Activated naive CD4-positive, alpha-beta T cell (primary cell): ENCODE results near the gene CATSPERB.
A peak's percentile ranks its signal among the peaks of the same experiment; 100 is the strongest.
"Not testable (repeated sequence)": the region's sequence is repeated elsewhere in the genome, so short reads cannot be mapped to it uniquely, and the experiment has no call there.

Source experiments
- DNase-seq, 4 experiments: peaks; one replicate each; lab custom pipeline; 2025; lab: John Stamatoyannopoulos, UW

The CATSPERB gene

DNA sequence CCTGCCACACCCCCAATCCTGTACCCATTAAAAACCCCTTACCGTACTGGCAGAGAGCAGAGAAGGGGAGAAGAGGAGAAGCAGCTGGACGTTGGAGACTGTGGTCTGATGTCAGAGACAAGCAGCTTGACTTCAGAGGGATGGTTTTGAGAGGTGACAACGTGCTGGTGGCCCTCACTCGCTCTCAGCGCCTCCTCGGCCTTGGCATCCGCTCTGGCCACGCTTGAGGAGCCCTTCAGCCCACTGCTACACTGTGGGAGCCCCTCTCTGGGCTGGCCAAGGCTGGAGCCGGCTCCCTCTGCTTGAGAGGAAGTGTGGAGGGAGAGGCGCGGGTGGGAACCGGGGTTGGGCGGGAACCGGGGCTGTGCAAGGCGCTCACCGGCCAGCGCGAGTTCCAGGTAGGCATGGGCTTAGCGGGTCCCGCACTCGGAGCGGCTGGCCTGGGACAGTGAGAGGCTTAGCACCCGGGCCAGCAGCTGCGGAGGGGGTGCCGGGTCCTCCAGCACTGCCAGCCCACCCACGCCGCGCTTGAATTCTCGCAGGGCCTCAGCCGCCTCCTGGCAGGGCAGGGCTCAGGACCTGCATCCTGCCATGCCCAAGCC is 154.2 kb downstream of the CATSPERB start:
- no peak for DNase-seq

DNA sequence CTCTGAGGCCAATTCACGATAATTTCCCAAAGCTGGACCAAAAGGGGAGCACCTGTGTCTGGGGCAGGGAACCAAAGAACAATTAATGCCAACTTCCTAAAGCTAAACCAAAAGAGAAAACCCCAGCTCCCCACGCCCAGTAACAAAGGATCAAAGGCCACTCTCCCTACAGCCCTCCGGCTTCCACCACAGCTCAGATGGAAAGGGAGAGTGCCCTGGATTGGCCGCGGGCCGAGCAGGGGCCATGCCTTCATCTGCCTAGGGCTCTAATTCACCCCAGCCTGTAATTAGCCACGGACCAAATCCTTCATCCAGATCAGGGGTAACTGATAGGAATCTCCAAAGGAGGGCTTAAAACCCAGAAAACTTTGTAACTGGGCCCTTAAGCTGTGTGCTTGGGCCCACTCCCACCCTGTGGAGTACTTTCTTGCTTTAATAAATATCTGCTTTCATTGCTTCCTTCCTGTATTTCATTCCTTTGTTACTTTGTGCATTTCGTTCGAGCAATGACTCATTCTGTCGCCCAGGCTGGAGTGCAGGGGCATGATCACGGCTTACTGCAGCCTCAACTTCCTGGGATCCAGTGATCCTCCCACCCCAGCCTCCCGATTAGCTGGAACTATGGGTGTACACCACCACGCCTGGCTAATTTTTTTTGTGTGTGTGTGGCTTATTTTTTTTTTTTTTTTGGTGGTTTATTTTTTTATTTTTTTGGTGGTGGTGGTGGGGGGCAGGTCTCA is 156.2 kb downstream of the CATSPERB start:
- DNase-seq, result no peak

DNA sequence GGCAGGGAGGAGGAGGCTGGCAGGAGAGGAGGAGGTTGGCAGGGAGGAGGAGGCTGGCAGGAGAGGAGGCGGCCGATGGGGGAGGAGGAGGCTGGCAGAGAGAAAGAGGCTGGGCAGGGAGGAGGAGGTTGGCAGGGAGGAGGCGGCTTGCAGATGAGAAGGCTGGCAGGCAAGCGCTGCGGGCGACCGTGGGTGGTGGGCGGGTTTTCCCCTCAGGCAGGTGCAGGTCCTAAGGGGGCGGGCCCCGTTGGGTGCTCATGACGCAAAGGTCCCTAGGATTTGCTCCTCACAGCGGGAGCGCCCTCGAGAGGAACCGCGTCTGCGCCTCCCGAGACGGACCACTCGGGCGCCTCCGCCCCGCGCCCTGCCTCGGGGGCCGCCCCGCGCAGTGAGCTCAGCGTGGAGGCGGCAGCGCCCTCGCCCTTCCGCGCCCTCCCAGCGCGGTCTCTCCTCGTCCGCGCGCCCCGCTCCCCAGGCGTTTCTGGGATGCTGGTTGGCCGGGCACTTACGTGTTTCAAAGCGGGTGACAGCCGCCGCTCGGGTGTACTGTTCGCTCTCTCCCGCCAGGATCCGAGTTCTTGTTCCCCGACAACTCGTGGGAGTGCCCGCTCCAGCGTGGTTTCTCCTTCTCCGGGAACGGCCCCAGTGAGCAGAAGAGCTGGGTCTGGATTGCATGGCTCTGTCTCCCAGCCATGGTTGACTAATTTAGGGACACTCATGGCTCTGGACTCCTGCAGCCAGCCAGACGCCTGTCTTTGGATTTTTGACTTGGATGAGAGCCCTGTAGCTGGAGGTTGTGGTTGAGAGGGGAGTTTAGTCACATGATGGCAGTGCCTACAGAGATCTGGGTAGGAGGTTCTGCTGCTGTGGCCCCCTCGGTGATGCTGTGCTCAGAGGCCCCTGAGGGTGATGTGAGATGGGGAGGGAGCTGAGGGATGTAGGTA is 157.7 kb downstream of the CATSPERB start:
- peak; percentile 24 to 70 (median 59) for DNase-seq

DNA sequence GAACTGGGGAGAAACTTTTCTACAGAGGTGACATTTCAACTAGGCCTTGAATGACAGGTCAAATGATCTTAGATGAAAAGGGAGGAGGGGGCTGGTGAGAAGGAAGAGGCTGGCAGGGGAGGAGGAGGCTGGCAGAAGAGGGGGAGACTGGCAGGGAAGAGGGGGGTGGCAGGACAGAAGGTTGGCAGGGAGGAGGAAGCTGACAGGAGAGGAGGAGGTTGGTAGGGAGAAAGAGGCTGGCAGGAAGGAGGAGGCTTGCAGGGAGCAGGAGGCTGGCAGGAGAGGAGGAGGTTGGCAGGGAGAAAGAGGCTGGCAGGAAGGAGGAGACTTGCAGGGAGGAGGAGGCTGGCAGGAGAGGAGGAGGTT is 158.4 kb downstream of the CATSPERB start:
- no peak for DNase-seq

DNA sequence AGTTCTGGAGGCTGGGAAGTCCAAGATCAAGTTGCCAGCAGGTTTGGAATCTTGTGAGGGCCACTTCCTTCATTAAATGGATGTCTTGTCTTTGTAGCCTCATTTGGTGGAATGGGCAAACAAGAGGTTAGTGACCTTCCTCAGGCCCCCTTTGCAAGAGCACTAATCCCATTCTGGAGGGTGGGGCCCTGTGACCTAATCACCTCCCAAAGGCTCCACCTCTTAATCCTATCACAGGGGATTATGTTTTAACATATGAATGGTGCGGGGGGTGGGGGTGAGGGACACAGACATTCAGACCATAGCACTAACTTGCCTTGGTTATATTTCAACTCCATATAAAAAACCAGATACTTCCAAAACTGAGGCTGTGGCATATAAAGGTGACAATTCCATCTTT is 161.9 kb downstream of the CATSPERB start:
- DNase-seq, result no peak

DNA sequence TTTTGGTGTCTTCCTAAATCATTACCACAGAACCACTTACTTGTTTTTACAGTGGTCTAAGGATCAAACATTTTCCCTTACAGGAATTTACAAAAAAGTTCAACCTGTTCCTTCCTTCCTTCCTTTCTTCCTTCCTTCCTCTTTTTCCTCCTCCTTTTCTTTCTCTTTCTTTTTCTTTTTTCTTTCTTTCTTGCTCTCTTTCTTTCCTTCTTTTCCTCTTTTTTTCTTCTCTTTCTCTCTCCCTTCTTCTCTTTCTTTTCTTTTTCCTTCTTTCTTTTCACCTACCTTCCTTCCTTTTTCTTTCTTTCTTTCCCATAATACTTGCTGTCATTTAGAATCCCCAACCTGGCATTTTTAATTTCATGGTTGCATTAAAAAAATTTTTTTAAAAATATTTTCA is 162.6 kb downstream of the CATSPERB start:
- DNase-seq, result no peak

DNA sequence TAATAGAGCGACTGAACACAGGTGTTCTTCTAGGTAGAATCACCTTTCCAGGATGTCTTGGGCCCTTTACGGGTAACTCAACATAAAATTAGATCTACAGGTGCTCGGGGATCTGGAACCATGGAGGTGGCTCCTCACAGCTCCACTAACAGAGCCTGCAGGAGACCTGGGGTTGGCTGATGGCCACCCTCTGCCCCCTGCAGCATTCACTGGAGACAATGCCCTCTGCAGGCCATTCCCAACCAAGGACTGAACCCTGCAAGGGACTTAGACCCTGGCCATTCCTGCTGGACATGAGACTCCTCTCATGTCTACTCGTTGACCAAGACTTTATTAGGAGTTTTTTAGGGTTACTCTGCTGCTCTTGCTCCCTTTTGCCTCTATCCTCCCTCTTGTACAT is 163.3 kb downstream of the CATSPERB start:
- no peak for DNase-seq

DNA sequence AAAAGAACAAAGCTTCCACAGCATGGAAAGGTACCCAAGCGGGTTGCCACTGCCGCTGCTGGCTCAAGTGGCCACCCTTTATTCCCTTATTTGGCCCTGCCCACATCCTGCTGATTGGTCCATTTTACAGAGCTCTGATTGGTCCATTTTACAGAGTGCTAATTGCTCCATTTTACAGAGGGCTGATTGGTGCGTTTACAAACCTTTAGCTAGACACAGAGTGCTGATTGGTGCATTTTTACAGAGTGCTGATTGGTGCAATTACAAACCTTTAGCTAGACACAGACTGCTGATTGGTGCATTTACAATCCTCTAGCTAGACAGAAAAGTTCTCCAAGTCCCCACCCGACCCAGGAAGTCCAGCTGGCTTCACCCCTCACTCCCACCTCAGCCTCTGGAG is 164.1 kb downstream of the CATSPERB start:
- not testable (repeated sequence) for DNase-seq

DNA sequence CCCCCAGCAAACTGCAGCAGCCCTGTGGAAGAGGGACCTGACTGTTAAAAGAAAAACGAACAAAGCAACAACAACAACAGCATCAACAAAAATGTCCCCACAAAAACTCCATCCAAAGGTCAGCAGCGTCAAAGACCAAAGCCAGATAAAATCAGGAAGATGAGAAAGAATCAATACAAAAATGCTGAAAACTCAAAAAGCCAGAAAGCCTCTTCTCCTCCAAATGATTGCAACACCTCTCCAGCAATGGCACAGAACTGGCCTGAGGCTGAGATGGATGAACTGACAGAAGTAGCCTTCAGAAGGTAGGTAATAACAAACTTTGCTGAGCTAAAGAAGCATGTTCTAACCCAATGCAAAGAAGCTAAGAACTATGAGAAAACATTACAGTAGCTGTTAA is 176.4 kb downstream of the CATSPERB start:
- no peak for DNase-seq

DNA sequence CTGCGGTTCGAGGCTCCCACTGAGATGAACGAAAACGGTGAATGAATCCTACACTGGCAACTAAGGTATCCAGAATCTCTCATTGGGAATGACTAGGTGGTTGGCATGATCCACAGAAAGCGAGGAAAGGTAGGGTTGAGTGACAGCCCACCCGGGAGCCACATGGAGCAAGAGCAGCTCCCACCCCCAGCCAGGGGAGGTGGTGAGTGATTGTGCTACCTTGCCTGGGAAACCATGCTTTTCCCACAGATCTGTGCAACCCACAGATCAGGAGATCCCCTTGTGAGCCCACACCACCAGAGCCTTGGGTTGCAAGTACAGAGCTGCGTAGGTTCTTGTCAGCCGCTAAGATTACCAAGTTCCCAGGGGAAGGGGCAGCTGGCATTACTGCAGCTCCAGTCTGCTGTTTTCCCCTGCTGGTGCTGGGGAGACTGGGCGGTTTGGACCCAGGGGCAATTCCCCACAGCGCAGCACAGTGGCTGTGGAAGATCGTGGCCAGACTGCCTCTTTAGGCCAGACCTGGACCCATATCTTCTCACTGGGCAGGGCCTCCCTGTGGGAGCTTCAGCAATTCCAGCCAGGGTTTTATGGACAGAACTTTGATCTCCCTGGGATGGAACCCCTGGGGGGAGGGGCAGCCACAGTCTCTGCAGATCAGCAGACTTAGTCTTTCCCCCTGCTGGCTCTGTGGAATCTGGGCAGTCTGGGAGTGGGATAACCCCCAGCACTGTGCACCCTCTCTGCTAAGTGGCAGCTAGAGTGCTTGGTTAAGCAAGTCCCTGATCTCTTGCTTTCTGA is 177.2 kb downstream of the CATSPERB start:
- no peak for DNase-seq

DNA sequence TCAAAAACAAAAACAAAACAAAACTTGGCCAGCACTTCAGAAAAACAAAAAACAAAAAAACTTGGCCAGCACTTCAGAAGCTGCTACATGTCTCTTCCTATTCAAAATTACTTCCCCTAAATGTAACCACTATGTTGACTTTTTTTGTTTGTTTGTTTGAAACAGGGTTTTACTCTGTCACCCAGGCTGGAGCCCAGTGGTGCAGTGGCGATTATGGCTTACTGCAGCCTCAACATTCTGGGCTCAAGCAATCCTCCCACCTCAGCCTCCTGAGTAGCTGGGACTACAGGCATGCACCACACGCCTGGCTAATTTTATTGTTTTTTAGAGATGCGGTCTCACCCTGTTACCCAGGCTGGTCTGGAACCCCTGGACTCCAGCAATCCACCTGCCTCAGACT is 183.8 kb downstream of the CATSPERB start:
- no peak for DNase-seq

DNA sequence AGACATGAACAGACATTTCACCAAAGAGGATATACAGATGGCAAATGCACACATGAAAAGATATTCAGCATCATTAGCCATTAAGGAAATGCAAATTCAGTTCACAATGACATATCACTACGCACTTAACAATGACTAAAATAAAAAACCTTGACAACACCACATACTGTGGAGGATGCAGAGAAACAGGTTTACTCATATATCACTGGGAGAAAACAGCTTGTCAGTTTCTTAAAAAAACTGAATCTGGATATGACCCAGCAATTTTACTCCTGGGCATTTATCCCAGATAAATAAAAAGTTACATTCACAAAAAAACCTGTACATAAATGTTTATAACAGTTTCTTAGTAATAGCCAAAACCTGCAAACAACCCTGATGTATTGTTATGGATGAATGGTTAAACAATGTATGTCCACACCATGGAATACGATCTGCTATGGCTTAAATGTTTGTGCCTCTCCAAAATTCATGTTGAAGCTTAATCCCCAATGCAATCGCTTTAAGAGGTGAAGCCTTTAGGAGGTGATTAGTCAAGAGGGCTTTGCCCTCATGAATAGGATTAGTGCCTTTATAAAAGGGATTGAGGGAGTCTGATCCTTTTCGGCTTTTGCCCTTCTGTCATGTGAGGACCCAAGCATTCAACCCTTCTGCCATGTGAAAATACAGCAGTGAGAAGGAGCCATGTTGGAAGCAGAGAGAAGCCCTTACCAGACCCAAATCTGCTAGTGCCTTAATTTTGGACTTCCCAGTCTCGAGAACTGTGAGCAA is 185.8 kb downstream of the CATSPERB start:
- no peak for DNase-seq

DNA sequence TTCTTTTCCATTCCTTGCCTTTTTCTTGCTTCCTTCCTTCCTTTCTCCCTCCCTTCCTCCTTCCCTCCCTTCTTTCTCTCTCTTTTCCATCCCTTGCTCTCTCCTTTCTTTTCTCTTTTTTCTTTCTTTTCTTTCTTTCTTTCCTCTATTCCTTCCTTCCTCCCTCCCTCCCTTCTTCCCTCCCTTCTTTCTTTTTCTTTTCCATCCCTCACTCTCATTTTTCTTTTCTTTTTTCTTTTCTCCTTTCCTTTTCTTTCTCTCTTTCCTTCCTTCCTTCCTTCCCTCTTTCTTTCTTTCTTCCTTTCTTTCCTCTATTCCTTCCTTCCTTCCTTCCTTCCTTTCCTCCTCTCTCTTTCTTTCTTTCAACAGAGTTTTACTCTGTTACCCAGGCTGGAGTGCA is 186.7 kb downstream of the CATSPERB start:
- DNase-seq, result no peak

DNA sequence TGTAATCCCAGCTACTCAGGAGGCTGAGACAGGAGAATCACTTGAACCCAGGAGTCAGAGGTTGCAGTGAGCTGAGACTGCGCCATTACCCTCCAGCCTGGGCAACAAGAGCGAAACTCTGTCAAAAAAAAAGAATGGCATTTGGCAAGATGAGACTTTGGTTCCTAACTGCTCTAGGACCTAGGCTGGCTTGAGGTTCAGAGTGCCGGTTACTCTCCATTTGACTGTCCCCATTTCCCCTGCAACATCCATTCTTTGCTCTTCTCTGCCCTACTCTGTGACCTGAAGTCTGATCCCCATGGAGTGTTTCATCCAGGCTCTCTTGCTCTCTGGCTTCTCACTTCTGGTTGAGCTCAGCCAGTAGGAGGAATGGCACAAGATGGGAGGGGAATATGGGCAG is 195.6 kb downstream of the CATSPERB start:
- DNase-seq, result no peak

DNA sequence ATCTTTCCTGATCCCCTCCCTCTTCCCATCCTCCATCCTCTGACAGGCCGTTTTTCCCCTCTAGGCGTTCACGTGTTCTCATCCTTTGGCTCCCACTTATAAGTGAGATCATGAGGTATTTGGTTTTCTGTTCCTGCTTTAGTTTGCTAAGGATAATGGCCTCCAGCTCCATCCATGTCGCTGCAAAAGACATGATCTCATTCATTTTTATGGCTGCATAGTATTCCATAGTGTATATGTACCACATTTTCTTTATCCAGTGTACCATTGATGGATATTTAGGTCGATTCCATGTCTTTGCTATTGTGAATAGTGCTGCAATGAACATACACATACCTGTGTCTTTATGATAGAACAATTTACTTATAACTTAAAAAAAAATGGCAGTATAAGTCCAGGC is 197.8 kb downstream of the CATSPERB start:
- DNase-seq, result not testable (repeated sequence)

DNA sequence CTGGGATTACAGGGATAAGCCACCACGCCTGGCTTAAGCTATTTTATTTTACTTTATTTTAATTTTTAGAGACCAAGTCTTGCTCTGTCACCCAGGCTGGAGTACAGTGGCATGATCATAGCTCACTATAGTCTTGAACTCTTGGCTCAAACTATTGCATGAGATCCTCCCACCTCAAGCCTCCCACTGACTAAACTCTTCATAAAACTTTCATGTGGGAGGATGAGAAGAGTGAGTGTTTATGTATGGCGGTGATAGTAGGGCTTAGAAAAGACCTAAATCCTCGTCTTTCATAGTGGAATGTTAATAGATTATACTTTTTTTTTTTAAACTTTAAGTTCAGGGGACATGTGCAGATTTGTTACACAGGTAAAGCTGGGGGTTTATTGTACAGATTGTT is 198.3 kb downstream of the CATSPERB start:
- DNase-seq, result no peak
